ENCODE results near the gene THUMPD1. TPM values are rescaled to one million over a fixed set of nuclear protein-coding genes. Genes with fewer than 3 reads are reported as not detected.

Gene THUMPD1
- total and polyA plus RNA-seq, 2 donors (not counting 3 experiments of a cell fraction or from before 2014, with no cell fraction given) = 27.9 to 29.0 TPM

DNA sequence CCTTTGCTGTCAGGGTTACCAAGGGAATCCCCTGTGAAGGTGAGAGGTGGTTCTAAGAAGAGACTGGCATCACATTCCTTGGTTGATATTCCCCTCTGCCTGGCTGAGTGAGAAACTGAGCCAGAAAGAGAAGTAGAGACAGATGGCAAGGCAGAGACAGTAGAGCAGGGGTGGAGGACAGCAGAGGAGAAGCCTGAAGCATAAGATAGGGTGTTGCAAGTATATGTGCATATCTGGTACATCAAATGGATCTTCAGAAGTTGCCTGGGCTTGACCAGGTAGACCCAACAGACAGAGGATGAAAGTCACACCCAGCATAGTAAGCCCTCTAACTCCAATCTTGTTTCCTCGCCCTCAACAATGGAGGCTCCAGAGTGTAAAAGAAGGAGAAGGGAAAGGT, 7.9 kb upstream of the THUMPD1 start:
- no peak overlapping the region for H3K9ac ChIP-seq (replicated peaks; ENCODE audit: extremely low read depth, insufficient read depth, low read length)
- no peak for FAIRE-seq
- ChIA-PET POLR2A (no interaction called here), CTCF (no interaction called here)
- DNase-seq (ENCODE audit: low read depth, low spot score) = no peak
- TF ChIP-seq FOS (IDR thresholded peaks at IDR 0.05; ENCODE audit: borderline replicate concordance, insufficient read depth, low read length) (no peak), JUN (IDR thresholded peaks at IDR 0.05; ENCODE audit: borderline replicate concordance, insufficient read depth, insufficient read length, low read depth) (no peak), EZH2 (IDR thresholded peaks at IDR 0.05; ENCODE audit: borderline replicate concordance, low read depth, low read length, severe bottlenecking) (no peak), GATA2 (IDR thresholded peaks at IDR 0.05; ENCODE audit: insufficient read depth, insufficient read length, low read depth, low read length) (no peak), POLR2AphosphoS5 (IDR thresholded peaks at IDR 0.05; ENCODE audit: insufficient read depth, low read depth, low read length) (no peak), POLR2A (IDR thresholded peaks at IDR 0.05; ENCODE audit: low read depth, low read length) (no peak), MYC (IDR thresholded peaks at IDR 0.05; ENCODE audit: low read depth, low read length) (no peak)
- TF ChIP-seq, protein P1, sequence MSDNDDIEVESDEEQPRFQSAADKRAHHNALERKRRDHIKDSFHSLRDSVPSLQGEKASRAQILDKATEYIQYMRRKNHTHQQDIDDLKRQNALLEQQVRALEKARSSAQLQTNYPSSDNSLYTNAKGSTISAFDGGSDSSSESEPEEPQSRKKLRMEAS (IDR thresholded peaks at IDR 0.05; ENCODE audit: insufficient read depth, insufficient read length) = no peak
- TF ChIP-seq, protein P2, sequence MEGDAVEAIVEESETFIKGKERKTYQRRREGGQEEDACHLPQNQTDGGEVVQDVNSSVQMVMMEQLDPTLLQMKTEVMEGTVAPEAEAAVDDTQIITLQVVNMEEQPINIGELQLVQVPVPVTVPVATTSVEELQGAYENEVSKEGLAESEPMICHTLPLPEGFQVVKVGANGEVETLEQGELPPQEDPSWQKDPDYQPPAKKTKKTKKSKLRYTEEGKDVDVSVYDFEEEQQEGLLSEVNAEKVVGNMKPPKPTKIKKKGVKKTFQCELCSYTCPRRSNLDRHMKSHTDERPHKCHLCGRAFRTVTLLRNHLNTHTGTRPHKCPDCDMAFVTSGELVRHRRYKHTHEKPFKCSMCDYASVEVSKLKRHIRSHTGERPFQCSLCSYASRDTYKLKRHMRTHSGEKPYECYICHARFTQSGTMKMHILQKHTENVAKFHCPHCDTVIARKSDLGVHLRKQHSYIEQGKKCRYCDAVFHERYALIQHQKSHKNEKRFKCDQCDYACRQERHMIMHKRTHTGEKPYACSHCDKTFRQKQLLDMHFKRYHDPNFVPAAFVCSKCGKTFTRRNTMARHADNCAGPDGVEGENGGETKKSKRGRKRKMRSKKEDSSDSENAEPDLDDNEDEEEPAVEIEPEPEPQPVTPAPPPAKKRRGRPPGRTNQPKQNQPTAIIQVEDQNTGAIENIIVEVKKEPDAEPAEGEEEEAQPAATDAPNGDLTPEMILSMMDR (IDR thresholded peaks at IDR 0.05; ENCODE audit: extremely low read depth in 1 of 2, insufficient read depth in 1 of 2, low read depth in 1 of 2, low read length in 2 of 2) = no peak
- intact Hi-C loops (cut with micrococcal nuclease) = no loop called here
- no peak overlapping the region for H3K4me3 ChIP-seq (replicated peaks in 1 of 3; ENCODE audit: insufficient read depth in 1 of 3, low read depth in 1 of 3, low read length in 3 of 3)
- H4K20me1 ChIP-seq (replicated peaks; ENCODE audit: control insufficient read depth, extremely low read depth, insufficient read depth, low read length) = no peaks in the 10 kb centered on the region
- BruUV-seq (replicated peaks) = no TSS peak
- H3K9me3 ChIP-seq (replicated peaks; ENCODE audit: control insufficient read depth, insufficient read depth, low read length) = no peaks in the 10 kb centered on the region
- H3K4me2 ChIP-seq (ENCODE audit: insufficient read depth, low read length) = no peak overlapping the region
- no peak overlapping the region for H3K27ac ChIP-seq (ENCODE audit: insufficient read depth, low read depth, low read length)
- dilution Hi-C loops (cut with MboI; ENCODE audit: extremely low pct_ligation_motif_present, low sequenced_read_pairs) = no loop called here
- H3K27me3 ChIP-seq (ENCODE audit: control insufficient read depth in 2 of 2, insufficient read depth in 2 of 2, low read length in 2 of 2) = peaks cover 0 to 3% of the 10 kb centered on the region in 2 experiments
- no peaks in the 10 kb centered on the region for H3K4me1 ChIP-seq (ENCODE audit: control insufficient read depth, extremely low read depth, insufficient read depth, low read length)
- no peaks in the 10 kb centered on the region for H3K79me2 ChIP-seq (ENCODE audit: control insufficient read depth, insufficient read depth, low read length)
- H3K9me1 ChIP-seq (replicated peaks; ENCODE audit: control insufficient read depth, extremely low read depth, insufficient read depth, low read length) = no peaks in the 10 kb centered on the region
- H3K36me3 ChIP-seq (ENCODE audit: control insufficient read depth in 2 of 2, extremely low read depth in 1 of 2, insufficient read depth in 2 of 2, low read length in 2 of 2) = no peaks in the 10 kb centered on the region
- no peak overlapping the region for H2AFZ ChIP-seq (ENCODE audit: low read depth, low read length)

All from endothelial cell of umbilical vein (primary cell).